H1 (cell line): ENCODE data around the gene PIGZ. TPM values are rescaled to one million over a fixed set of nuclear protein-coding genes. Genes with fewer than 3 reads are reported as not detected.
A peak's percentile ranks its signal among the peaks of the same experiment; 100 is the strongest.

Source experiments
- CTCF ChIA-PET: fragments of 300-600 bp; sonication (Branson Sonifier 250); formaldehyde crosslinking; loops from one replicate; lab custom pipeline; 2021; ENCODE audit not compliant: partially characterized antibody; lab: Charles Lee
- POLR2A ChIA-PET: fragments of 300-600 bp; sonication (Branson Sonifier 250); formaldehyde crosslinking; loops from one replicate; lab custom pipeline; 2021; ENCODE audit warnings: inconsistent platforms; ENCODE audit not compliant: partially characterized antibody; lab: Charles Lee
- DNase-seq, 2 experiments: peaks; one replicate each; pipeline versions ENCODE4 v3.0.0 to v3.0.0-alpha.2; 2010 to 2022; ENCODE audit warnings: low spot score in 2 of 2, low read depth in 1 of 2, mixed read lengths in 1 of 2
- FAIRE-seq: peaks from 2 replicates; lab custom pipeline; 2011; peaks lifted over from hg19 to GRCh38; lab: Jason Lieb, UNC
- H2AFZ ChIP-seq: 2 replicates; pipeline ENCODE4 v1.8.1; 2012; ENCODE audit warnings: low read length, inconsistent platforms
- H2AK5ac ChIP-seq: 2 replicates; pipeline ENCODE4 v1.6.1; 2013; ENCODE audit warnings: low read depth, low read length
- H2BK120ac ChIP-seq: replicated peaks from 2 replicates; pipeline ENCODE3; 2013; ENCODE audit warnings: low read depth, low read length, inconsistent platforms
- H2BK12ac ChIP-seq: 2 replicates; pipeline ENCODE4 v1.6.1; 2013; ENCODE audit warnings: low read depth, low read length
- H2BK15ac ChIP-seq: 2 replicates; pipeline ENCODE4 v1.6.1; 2013; ENCODE audit warnings: low read length
- H2BK20ac ChIP-seq: 2 replicates; pipeline ENCODE4 v1.6.1; 2013; ENCODE audit warnings: low read length
- H2BK5ac ChIP-seq: 2 replicates; pipeline ENCODE4 v1.6.1; 2013; ENCODE audit warnings: low read depth, low read length
- H3K14ac ChIP-seq: 2 replicates; pipeline ENCODE4 v1.6.1; 2013; ENCODE audit warnings: inconsistent platforms; ENCODE audit not compliant: insufficient read length
- H3K18ac ChIP-seq: 2 replicates; pipeline ENCODE4 v1.6.1; 2013; ENCODE audit warnings: low read length; ENCODE audit errors: extremely low read depth
- H3K23ac ChIP-seq: 2 replicates; pipeline ENCODE4 v1.6.1; 2013; ENCODE audit warnings: inconsistent platforms; ENCODE audit not compliant: insufficient read length
- H3K23me2 ChIP-seq: 2 replicates; pipeline ENCODE4 v1.6.1; 2013; ENCODE audit warnings: low read depth, low read length
- H3K27ac ChIP-seq: 2 replicates; pipeline ENCODE4 v1.6.1; 2011; ENCODE audit warnings: low read depth, low read length, inconsistent platforms
- H3K27me3 ChIP-seq, 4 experiments: replicated peaks in 1 of 4; 1 replicate in 1 of 4; 2 replicates in 3 of 4; pipeline versions ENCODE4 v1.6.1 to v1.8.1; 2011 to 2013; ENCODE audit warnings: low read length in 3 of 4, mild to moderate bottlenecking in 3 of 4, inconsistent platforms in 2 of 4, mixed read lengths in 2 of 4, moderate library complexity in 1 of 4; ENCODE audit not compliant: control insufficient read depth in 3 of 4, insufficient read depth in 3 of 4; ENCODE audit errors: extremely low read depth in 1 of 4
- H3K36me3 ChIP-seq, 4 experiments: 2 replicates each; pipeline versions ENCODE4 v1.6.1 to v1.8.1; 2011 to 2013; ENCODE audit warnings: mild to moderate bottlenecking in 4 of 4, low read length in 3 of 4, moderate library complexity in 2 of 4, control low read depth in 1 of 4, inconsistent platforms in 1 of 4; ENCODE audit not compliant: insufficient read depth in 4 of 4, control insufficient read depth in 2 of 4
- H3K4ac ChIP-seq: replicated peaks from 2 replicates; pipeline ENCODE3; 2013; ENCODE audit warnings: low read length, low read depth, mixed read lengths, inconsistent platforms; ENCODE audit not compliant: insufficient read length
- H3K4me1 ChIP-seq, 4 experiments: replicated peaks in 1 of 4; 1 replicate in 1 of 4; 2 replicates in 3 of 4; pipeline versions ENCODE4 v1.6.1 to v1.8.1; 2011 to 2013; ENCODE audit warnings: low read length in 3 of 4, inconsistent platforms in 2 of 4, mixed read lengths in 1 of 4; ENCODE audit not compliant: insufficient read depth in 4 of 4, control insufficient read depth in 3 of 4
- H3K4me2 ChIP-seq, 2 experiments: 2 replicates each; pipeline versions ENCODE4 v1.6.1 to v1.8.1; 2011 to 2013; ENCODE audit warnings: low read depth in 2 of 2, low read length in 2 of 2, control low read depth in 1 of 2, inconsistent platforms in 1 of 2, mild to moderate bottlenecking in 1 of 2; ENCODE audit not compliant: insufficient read depth in 1 of 2
- H3K4me3 ChIP-seq, 4 experiments: fragments of 200-600, 300-600 bp in 1 of 4; sonication (generic), shearing (Covaris generic), sonication (Bioruptor Twin) in 1 of 4; 2 replicates each; pipeline versions ENCODE4 v1.5.1 to v1.8.1; 2011 to 2016; ENCODE audit warnings: low read length in 4 of 4, low read depth in 3 of 4, control low read depth in 2 of 4, inconsistent platforms in 2 of 4, mild to moderate bottlenecking in 2 of 4, mixed read lengths in 1 of 4, moderate library complexity in 1 of 4; ENCODE audit not compliant: insufficient read depth in 2 of 4; ENCODE audit errors: extremely low read depth in 1 of 4
- H3K56ac ChIP-seq: replicated peaks from 2 replicates; pipeline ENCODE3; 2013; ENCODE audit warnings: low read depth, mild to moderate bottlenecking, mixed read lengths, low read length, inconsistent platforms; ENCODE audit not compliant: insufficient read length
- H3K79me1 ChIP-seq: 2 replicates; pipeline ENCODE4 v1.6.1; 2013; ENCODE audit warnings: low read depth, low read length, control low read depth
- H3K79me2 ChIP-seq, 2 experiments: 2 replicates each; pipeline versions ENCODE4 v1.6.1 to v1.8.1; 2012 to 2013; ENCODE audit warnings: low read length in 2 of 2, mild to moderate bottlenecking in 2 of 2, inconsistent platforms in 1 of 2; ENCODE audit not compliant: insufficient read depth in 2 of 2, control insufficient read depth in 1 of 2
- H3K9ac ChIP-seq, 4 experiments: replicated peaks in 1 of 4; 1 replicate in 1 of 4; 2 replicates in 3 of 4; pipeline versions ENCODE4 v1.6.1 to v1.8.1; 2011 to 2013; ENCODE audit warnings: low read depth in 3 of 4, low read length in 3 of 4, control low read depth in 2 of 4, mild to moderate bottlenecking in 2 of 4, moderate library complexity in 2 of 4, inconsistent platforms in 1 of 4; ENCODE audit errors: extremely low read depth in 1 of 4
- H3K9me3 ChIP-seq, 2 experiments: 2 replicates each; pipeline versions ENCODE4 v1.6.1 to v1.8.1; 2012 to 2013; ENCODE audit warnings: mild to moderate bottlenecking in 2 of 2, moderate library complexity in 2 of 2, control low read depth in 1 of 2, inconsistent platforms in 1 of 2, low read depth in 1 of 2, low read length in 1 of 2, mixed read lengths in 1 of 2; ENCODE audit not compliant: insufficient read depth in 2 of 2
- H4K20me1 ChIP-seq, 2 experiments: replicated peaks in 1 of 2; 2 replicates each; pipeline versions ENCODE3 to v1.8.1; 2011 to 2013; ENCODE audit warnings: inconsistent platforms in 2 of 2, low read length in 2 of 2, mild to moderate bottlenecking in 1 of 2; ENCODE audit not compliant: insufficient read depth in 2 of 2, control insufficient read depth in 1 of 2
- H4K5ac ChIP-seq: 2 replicates; pipeline ENCODE4 v1.6.1; 2013; ENCODE audit warnings: low read length, low read depth, mixed read lengths, inconsistent platforms; ENCODE audit not compliant: insufficient read length
- H4K8ac ChIP-seq: 2 replicates; pipeline ENCODE4 v1.8.0; 2013; ENCODE audit warnings: mild to moderate bottlenecking, moderate library complexity, low read length, inconsistent platforms; ENCODE audit not compliant: insufficient read depth; ENCODE audit errors: extremely low read depth
- H4K91ac ChIP-seq: replicated peaks from 2 replicates; pipeline ENCODE3; 2013; ENCODE audit warnings: low read length, mixed read lengths, inconsistent platforms; ENCODE audit not compliant: insufficient read length
- ATF3 ChIP-seq: IDR thresholded peaks from 2 replicates; pipeline ENCODE4 v1.6.1; 2011; ENCODE audit warnings: low read depth, mild to moderate bottlenecking, low read length; ENCODE audit not compliant: insufficient read depth
- BCL11A ChIP-seq, 2 experiments: IDR thresholded peaks; one replicate each; pipeline ENCODE4 v1.6.1; 2011; ENCODE audit warnings: low read depth in 2 of 2, low read length in 2 of 2, mild to moderate bottlenecking in 2 of 2
- WGBS, 2 experiments: shearing (Covaris generic) in 1 of 2; methylation state at CpG; one replicate each; pipeline versions ENCODE4 v1.1.6 to v1.1.7; 2013 to 2015; ENCODE audit warnings: low lambda C conversion rate in 2 of 2, mixed read lengths in 2 of 2, inconsistent platforms in 1 of 2, low coverage in 1 of 2, missing lambda C conversion rate in 1 of 2; ENCODE audit not compliant: insufficient replicate concordance in 2 of 2, insufficient coverage in 1 of 2, insufficient read length in 1 of 2; ENCODE audit errors: extremely low coverage in 1 of 2, missing lambda C conversion rate in 1 of 2; 5-methylcytosine and 5-hydroxymethylcytosine counted together
- polyA plus RNA-seq, 7 experiments: library from polyadenylated mRNA; depleted of rRNA in 3 of 7; stranded (reverse) in 5 of 7; unstranded in 2 of 7; fragments of >200 nt in 5 of 7; fragments of 200-250 nt in 2 of 7; gene quantifications; 1 replicate in 5 of 7; 2 replicates in 1 of 7; 4 replicates in 1 of 7; pipeline versions ENCODE4 v1.2.1 to v1.2.3, GENCODE V29; 2011 to 2013; ENCODE audit warnings: missing spikeins in 2 of 7, mixed read lengths in 2 of 7
- total RNA-seq: library from RNA; stranded (reverse); fragmentation: NEBNext Ultra II Directional; extraction: Animal tissue kit (Norgen Biotek cat#: 25700); gene quantifications from 2 replicates; pipeline ENCODE4 v1.2.1, GENCODE V29; 2021
- TF ChIP-seq, protein P1 (sequence below): IDR thresholded peaks from 2 replicates; pipeline ENCODE4 v1.6.1; 2012; ENCODE audit warnings: inconsistent platforms

PIGZ gene
- total and polyA plus RNA-seq, 2 of the 8 experiments (the other 6 are each of a cell fraction or from before 2014, with no cell fraction given), result 0.32 TPM; not detected in 1

GRCh38 chr3:197001972-197002700 is 33.5 kb upstream of the PIGZ start:
- Histone ChIP-seq H3K4me3 (peak overlapping the region; percentile 26 to 79 (median 29); a peak in 5 of 8 replicates), H3K79me1 (no peaks in the 10 kb centered on the region), H3K27me3 (peaks cover 0 to 17% (median 17%) of the 10 kb centered on the region in 4 experiments; a peak in 6 of 7 replicates), H2BK20ac (no peak overlapping the region), H3K9me3 (no peaks in the 10 kb centered on the region), H2BK15ac (no peak overlapping the region), H4K20me1 (no peaks in the 10 kb centered on the region), H2BK120ac (no peak overlapping the region), H3K18ac (no peak overlapping the region; the same call in 1 of the 2 replicates), H2BK12ac (0 out of 2 replicates have a peak overlapping the region, but pooled peaks have one; percentile 39), H3K23me2 (peaks cover 6% of the 10 kb centered on the region), H3K36me3 (no peaks in the 10 kb centered on the region), H2BK5ac (no peak overlapping the region; the same call in 1 of the 2 replicates), H4K5ac (no peak overlapping the region), H3K4me2 (peak overlapping the region; percentile 17 to 77; a peak in 3 of 4 replicates), H3K79me2 (no peaks in the 10 kb centered on the region), H2AK5ac (no peak overlapping the region), H3K56ac (no peak overlapping the region), H4K8ac (peak overlapping the region; percentile 69; the same call in 1 of the 2 replicates), H3K23ac (no peak overlapping the region), H4K91ac (no peak overlapping the region), H3K4ac (no peak overlapping the region), H3K4me1 (peaks cover 3 to 7% (median 6%) of the 10 kb centered on the region in 4 experiments), H3K14ac (no peak overlapping the region), H3K27ac (no peak overlapping the region), H3K9ac (peak overlapping the region in 1 of 4 experiments; percentile 40; a peak in 2 of 7 replicates), H2AFZ (no peak overlapping the region)
- CTCF ChIA-PET, result interaction anchor here (0.7 to 19.7 kb wide), 9 partner anchors 8 to 182 kb away, joined by 3 to 245 read pairs (median 3); partner anchors contain the start of gene MELTF
- DNase-seq (no peak), FAIRE-seq (no peak)
- no peak for TF ChIP-seq BCL11A (IDR thresholded peaks at IDR 0.05; ENCODE audit: low read depth in 2 of 2, low read length in 2 of 2)
- no peak for TF ChIP-seq ATF3
- TF ChIP-seq, protein P1, sequence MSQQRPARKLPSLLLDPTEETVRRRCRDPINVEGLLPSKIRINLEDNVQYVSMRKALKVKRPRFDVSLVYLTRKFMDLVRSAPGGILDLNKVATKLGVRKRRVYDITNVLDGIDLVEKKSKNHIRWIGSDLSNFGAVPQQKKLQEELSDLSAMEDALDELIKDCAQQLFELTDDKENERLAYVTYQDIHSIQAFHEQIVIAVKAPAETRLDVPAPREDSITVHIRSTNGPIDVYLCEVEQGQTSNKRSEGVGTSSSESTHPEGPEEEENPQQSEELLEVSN, result peak; percentile 29; the same call in 1 of the 2 replicates
- POLR2A ChIA-PET, result interaction anchor here (0.9 to 1.0 kb wide), 2 partner anchors 26 to 42 kb away, joined by 3 to 6 read pairs; no protein-coding TSS in a partner anchor
- 53% methylated on average over 41 of the region's 55 CpGs; no CpG with 5 or more reads in 1 of the 2 experiments for WGBS, 2 experiments
